Measurements from ENCODE around the gene RPL4. TPM values are rescaled to one million over a fixed set of nuclear protein-coding genes. Genes with fewer than 3 reads are reported as not detected.

RPL4 gene
- polyA plus RNA-seq, 1 experiment: 4,914 TPM

DNA sequence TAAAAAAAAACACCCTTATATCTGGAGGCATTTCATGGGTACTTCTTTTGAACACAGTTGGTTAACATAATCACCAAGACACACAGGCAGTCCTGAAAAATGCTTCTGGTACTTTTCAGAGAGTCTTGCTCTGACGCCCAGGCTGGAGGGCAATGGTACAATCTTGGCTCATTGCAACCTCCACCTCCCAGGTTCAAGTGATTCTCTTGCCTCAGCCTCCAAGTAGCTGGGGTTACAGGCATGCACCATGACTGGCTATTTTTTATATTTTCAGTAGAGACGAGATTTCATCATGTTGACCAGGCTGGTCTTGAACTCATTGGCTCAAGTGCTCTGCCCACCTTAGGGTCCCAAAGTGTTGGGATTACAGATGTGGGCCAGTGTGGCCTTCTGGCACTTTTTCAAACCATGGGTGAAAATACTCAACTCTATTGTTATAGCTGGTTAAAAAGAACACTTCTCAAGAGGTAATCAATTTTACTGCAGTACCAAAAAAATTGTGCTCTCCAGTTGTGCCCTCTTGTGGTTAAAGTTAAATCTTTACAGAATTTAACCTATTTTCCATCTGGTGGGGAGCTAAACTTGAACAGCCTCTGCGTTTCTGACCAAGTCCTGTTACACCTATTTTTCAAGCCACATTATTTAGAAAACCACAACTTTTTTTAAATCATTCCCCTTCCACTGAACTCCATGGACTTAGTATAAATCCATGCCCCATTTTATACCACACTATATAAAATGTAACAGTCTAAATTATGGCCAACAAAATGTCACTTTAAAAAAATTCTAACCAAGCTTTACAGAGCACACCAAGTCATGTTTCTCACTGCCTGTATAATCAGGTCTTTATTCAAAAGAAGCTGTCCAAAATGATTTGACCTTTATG, 5.9 kb downstream of the RPL4 start:
- H3K36me3 ChIP-seq (ENCODE audit: control insufficient read depth, insufficient read depth, low read length): peaks cover 10% of the 10 kb centered on the region
- no peak overlapping the region for H3K4me3 ChIP-seq (ENCODE audit: low read depth, low read length)
- ChIA-PET CTCF (interaction anchor here (0.6 to 6.0 kb wide), 22 partner anchors 8 to 588 kb away, joined by 3 to 82 read pairs (median 5); partner anchors contain the start of gene MAP2K1), POLR2A (interaction anchor here (0.6 to 1.0 kb wide), 2 partner anchors 112 to 134 kb away, joined by 6 read pairs; partner anchors contain the start of gene MAP2K1)
- H3K27me3 ChIP-seq (ENCODE audit: control insufficient read depth, insufficient read depth, low read length): no peaks in the 10 kb centered on the region
- no peak for DNase-seq (ENCODE audit: low read depth)
- TF ChIP-seq, protein P1, sequence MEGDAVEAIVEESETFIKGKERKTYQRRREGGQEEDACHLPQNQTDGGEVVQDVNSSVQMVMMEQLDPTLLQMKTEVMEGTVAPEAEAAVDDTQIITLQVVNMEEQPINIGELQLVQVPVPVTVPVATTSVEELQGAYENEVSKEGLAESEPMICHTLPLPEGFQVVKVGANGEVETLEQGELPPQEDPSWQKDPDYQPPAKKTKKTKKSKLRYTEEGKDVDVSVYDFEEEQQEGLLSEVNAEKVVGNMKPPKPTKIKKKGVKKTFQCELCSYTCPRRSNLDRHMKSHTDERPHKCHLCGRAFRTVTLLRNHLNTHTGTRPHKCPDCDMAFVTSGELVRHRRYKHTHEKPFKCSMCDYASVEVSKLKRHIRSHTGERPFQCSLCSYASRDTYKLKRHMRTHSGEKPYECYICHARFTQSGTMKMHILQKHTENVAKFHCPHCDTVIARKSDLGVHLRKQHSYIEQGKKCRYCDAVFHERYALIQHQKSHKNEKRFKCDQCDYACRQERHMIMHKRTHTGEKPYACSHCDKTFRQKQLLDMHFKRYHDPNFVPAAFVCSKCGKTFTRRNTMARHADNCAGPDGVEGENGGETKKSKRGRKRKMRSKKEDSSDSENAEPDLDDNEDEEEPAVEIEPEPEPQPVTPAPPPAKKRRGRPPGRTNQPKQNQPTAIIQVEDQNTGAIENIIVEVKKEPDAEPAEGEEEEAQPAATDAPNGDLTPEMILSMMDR (IDR thresholded peaks at IDR 0.05; ENCODE audit: insufficient read depth, low read depth, low read length): peak; percentile 38

DNA sequence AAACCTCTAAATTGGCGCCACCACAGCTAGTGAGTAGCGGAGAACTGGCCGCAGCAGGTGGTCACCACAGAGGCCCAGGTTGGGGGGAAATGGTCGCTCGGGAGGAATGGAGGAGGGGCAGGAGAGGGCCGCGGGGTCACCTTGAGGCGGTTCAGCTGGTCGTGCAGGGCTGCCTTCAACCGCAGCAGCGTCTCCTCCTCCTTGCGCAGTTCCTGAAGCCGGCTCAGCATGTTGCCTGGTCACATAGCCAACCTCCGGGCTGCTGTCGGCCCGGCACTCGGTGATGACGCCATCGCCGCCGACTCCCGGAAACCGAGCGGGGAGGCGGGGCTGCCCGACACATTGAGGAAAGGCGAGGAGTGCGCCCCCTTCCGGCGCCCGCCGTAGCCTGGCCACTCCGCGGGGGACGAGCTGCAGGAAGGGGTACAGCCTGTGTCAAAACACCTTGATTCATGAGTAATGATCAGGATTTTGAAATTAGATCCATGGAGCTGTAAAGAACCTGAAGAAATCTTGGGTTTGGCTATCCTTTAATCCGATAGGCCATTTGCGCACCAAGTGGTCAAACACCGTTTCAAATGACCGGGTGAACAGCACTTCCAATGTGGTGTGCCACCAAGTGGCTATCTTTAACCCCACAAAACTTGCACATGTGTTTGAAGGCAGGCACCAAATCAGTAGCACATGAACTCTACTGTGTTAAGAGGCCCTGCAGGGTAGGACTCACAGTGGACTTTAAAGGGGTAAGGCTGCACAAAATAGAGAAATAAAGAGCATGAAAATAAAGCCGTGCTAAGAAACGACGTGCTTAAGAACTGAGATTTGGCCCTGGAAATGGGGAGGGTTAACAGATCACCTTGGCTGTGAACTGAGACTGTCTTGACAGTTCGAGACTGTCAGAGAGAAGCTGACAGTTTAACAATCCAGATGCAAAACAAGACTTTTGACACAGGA, 6.9 kb downstream of the RPL4 start, which contains the start of gene SNAPC5:
SNAPC5 (minus strand) TSS at position 261 of the 954 bp plus-strand sequence; CDS start at position 230, 31 bp downstream.
- peak; percentile 49 for DNase-seq (ENCODE audit: low read depth)
- peak within 1 kb of the TSS; percentile 73 for H3K4me3 ChIP-seq (ENCODE audit: low read depth, low read length)
- H3K36me3 ChIP-seq (ENCODE audit: control insufficient read depth, insufficient read depth, low read length): peaks cover 10% of the 10 kb centered on the region
- ChIA-PET POLR2A (interaction anchor here (0.6 kb wide), 2 partner anchors 30 to 111 kb away, joined by 3 to 4 read pairs; partner anchors contain the start of gene MAP2K1), CTCF (interaction anchor here (0.5 to 6.0 kb wide), 38 partner anchors 9 to 790 kb away, joined by 3 to 82 read pairs (median 4); partner anchors contain the start of genes DIS3L and MAP2K1)
- TF ChIP-seq, protein P1 (IDR thresholded peaks at IDR 0.05; ENCODE audit: insufficient read depth, low read depth, low read length): peak; percentile 95
- H3K27me3 ChIP-seq (ENCODE audit: control insufficient read depth, insufficient read depth, low read length): no peaks in the 10 kb centered on the region

DNA sequence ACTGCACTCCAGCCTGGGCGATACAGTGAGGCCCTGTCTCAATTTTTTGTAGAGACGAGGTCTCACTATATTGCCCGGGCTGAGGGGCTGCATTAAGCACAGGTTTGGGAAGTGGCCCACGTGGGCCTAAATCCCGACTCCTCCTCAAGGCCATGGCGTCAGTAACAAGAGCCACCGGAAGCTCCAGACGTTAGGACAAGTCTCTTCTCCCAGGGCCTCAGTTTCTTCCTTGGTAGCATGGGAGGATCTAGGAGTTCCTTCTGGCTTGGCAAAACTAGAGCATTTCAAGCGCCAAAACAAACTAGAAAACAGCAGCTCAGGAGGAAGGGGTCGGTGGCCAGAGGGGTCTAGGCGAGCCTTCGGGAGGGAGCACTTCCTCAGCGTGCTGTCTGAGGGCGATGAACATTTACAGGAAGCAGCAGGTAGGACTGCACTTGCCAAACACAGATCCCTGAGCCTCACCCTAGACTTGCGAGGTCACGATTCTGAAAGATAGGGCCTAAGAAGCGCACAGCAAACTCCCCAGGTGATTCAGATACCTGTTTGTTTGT, 7.6 kb downstream of the RPL4 start:
- Histone ChIP-seq H3K4me3 (ENCODE audit: low read depth, low read length) (peak overlapping the region; percentile 73), H3K36me3 (ENCODE audit: control insufficient read depth, insufficient read depth, low read length) (peaks cover 8% of the 10 kb centered on the region), H3K27me3 (ENCODE audit: control insufficient read depth, insufficient read depth, low read length) (no peaks in the 10 kb centered on the region)
- ChIA-PET CTCF (interaction anchor here (0.5 to 6.0 kb wide), 27 partner anchors 10 to 789 kb away, joined by 3 to 82 read pairs (median 4); partner anchors contain the start of genes DIS3L and MAP2K1), POLR2A (no interaction called here)
- TF ChIP-seq, protein P1 (IDR thresholded peaks at IDR 0.05; ENCODE audit: insufficient read depth, low read depth, low read length): no peak
- DNase-seq (ENCODE audit: low read depth): no peak

DNA sequence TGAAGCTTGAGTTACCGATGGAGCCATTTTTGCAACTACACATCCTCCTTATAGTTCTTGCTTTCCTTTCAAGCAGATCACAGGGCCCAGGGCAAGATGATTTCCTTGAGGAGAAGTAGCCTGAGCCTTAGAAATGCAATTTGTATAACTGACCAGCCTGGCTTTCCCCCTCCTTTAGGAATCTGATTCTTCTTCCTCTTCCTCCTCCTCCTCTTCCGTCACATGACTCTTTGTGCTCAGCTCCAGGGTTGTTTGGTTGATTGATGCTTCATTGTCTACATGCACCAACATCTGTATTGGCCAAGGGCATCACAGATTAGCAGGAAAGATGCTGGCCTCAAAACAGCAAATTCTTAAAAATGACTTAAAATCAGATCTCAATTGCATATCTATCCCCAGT, 10.4 kb downstream of the RPL4 start:
- peaks cover 13% of the 10 kb centered on the region for H3K36me3 ChIP-seq (ENCODE audit: control insufficient read depth, insufficient read depth, low read length)

More for the DNA sequence above, 10.4 kb downstream of the RPL4 start:
- TF ChIP-seq, protein P1 (IDR thresholded peaks at IDR 0.05; ENCODE audit: insufficient read depth, low read depth, low read length): no peak
- ChIA-PET CTCF (no interaction called here), POLR2A (interaction anchor here (0.5 to 0.6 kb wide), 2 partner anchors 19 to 57 kb away, joined by 3 to 9 read pairs; no protein-coding TSS in a partner anchor)
- Histone ChIP-seq H3K4me3 (ENCODE audit: low read depth, low read length) (no peak overlapping the region), H3K27me3 (ENCODE audit: control insufficient read depth, insufficient read depth, low read length) (no peaks in the 10 kb centered on the region)
- DNase-seq (ENCODE audit: low read depth): no peak
